ENCODE results near the gene SPEM2. TPM values are rescaled to one million over a fixed set of nuclear protein-coding genes. Genes with fewer than 3 reads are reported as not detected.
"Not testable (repeated sequence)": the region's sequence is repeated elsewhere in the genome, so short reads cannot be mapped to it uniquely, and the experiment has no call there.

The SPEM2 gene
- polyA plus RNA-seq, 1 donor, result not detected

GRCh38 chr17:7471729-7472128, 46.3 kb downstream of the SPEM2 start:
- no peak for DNase-seq (ENCODE audit: low read depth)

GRCh38 chr17:7474767-7475166, 49.4 kb downstream of the SPEM2 start:
- DNase-seq (ENCODE audit: low read depth), result not testable (repeated sequence)

- DNase-seq (ENCODE audit: low read depth), result no peak
Measured at GRCh38 chr17:7475764-7476422, 50.5 kb downstream of the SPEM2 start.

- no peak for DNase-seq (ENCODE audit: low read depth)
Measured at GRCh38 chr17:7476494-7476893, 51.1 kb downstream of the SPEM2 start.

GRCh38 chr17:7476951-7477350, 51.5 kb downstream of the SPEM2 start:
- no peak for DNase-seq (ENCODE audit: low read depth)

Other genes starting within 250 kb of the SPEM2 start
- gene ASGR1, start 246.2 kb upstream of the SPEM2 start, polyA plus RNA-seq (ENCODE audit: insufficient read length), result 2.3 TPM
- 18.0 TPM for gene DLG4, start 205.8 kb upstream of the SPEM2 start, polyA plus RNA-seq (ENCODE audit: insufficient read length)
- gene ACADVL, start 205.7 kb upstream of the SPEM2 start, polyA plus RNA-seq (ENCODE audit: insufficient read length), result 243 TPM
- 36.2 TPM for gene DVL2, start 191.1 kb upstream of the SPEM2 start, polyA plus RNA-seq (ENCODE audit: insufficient read length)
- gene PHF23, start 186.2 kb upstream of the SPEM2 start, polyA plus RNA-seq (ENCODE audit: insufficient read length), result 35.7 TPM
- gene GABARAP, start 183.2 kb upstream of the SPEM2 start, polyA plus RNA-seq (ENCODE audit: insufficient read length), result 246 TPM
- 187 TPM for gene CTDNEP1, start 173.9 kb upstream of the SPEM2 start, polyA plus RNA-seq (ENCODE audit: insufficient read length)
- 48.5 TPM for gene ELP5, start 173.4 kb upstream of the SPEM2 start, polyA plus RNA-seq (ENCODE audit: insufficient read length)
- gene CLDN7, start 163.1 kb upstream of the SPEM2 start, polyA plus RNA-seq (ENCODE audit: insufficient read length), result 0.99 TPM
- gene SLC2A4, start 143.9 kb upstream of the SPEM2 start, polyA plus RNA-seq (ENCODE audit: insufficient read length), result 39.2 TPM
- 2.4 TPM for gene YBX2, start 131.0 kb upstream of the SPEM2 start, polyA plus RNA-seq (ENCODE audit: insufficient read length)
- 281 TPM for gene EIF5A, start 118.0 kb upstream of the SPEM2 start, polyA plus RNA-seq (ENCODE audit: insufficient read length)
- 60.5 TPM for gene GPS2, start 110.3 kb upstream of the SPEM2 start, polyA plus RNA-seq (ENCODE audit: insufficient read length)
- gene NEURL4, start 96.3 kb upstream of the SPEM2 start, polyA plus RNA-seq (ENCODE audit: insufficient read length), result 18.7 TPM
- 11.3 TPM for gene ACAP1, start 89.1 kb upstream of the SPEM2 start, polyA plus RNA-seq (ENCODE audit: insufficient read length)
- 6.5 TPM for gene KCTD11, start 73.5 kb upstream of the SPEM2 start, polyA plus RNA-seq (ENCODE audit: insufficient read length)
- gene TMEM95, start 70.5 kb upstream of the SPEM2 start, polyA plus RNA-seq (ENCODE audit: insufficient read length), result not detected
- gene TNK1, start 44.5 kb upstream of the SPEM2 start, polyA plus RNA-seq (ENCODE audit: insufficient read length), result 0.71 TPM
- 27.7 TPM for gene PLSCR3, start 31.1 kb upstream of the SPEM2 start, polyA plus RNA-seq (ENCODE audit: insufficient read length)
- gene TMEM256, start 21.5 kb upstream of the SPEM2 start, polyA plus RNA-seq (ENCODE audit: insufficient read length), result 55.6 TPM
- 24.5 TPM for gene NLGN2, start 17.8 kb upstream of the SPEM2 start, polyA plus RNA-seq (ENCODE audit: insufficient read length)
- not detected for gene SPEM1, start 5.3 kb upstream of the SPEM2 start, polyA plus RNA-seq (ENCODE audit: insufficient read length)
- not detected for gene SPEM3, start 3.2 kb downstream of the SPEM2 start, polyA plus RNA-seq (ENCODE audit: insufficient read length)
- gene TMEM102, start 9.8 kb downstream of the SPEM2 start, polyA plus RNA-seq (ENCODE audit: insufficient read length), result 0.87 TPM
- 1.4 TPM for gene FGF11, start 13.9 kb downstream of the SPEM2 start, polyA plus RNA-seq (ENCODE audit: insufficient read length)
- gene CHRNB1, start 19.4 kb downstream of the SPEM2 start, polyA plus RNA-seq (ENCODE audit: insufficient read length), result 89.3 TPM
- gene ZBTB4, start 54.0 kb downstream of the SPEM2 start, polyA plus RNA-seq (ENCODE audit: insufficient read length), result 25.1 TPM
- 0.15 TPM for gene SLC35G6, start 55.8 kb downstream of the SPEM2 start, polyA plus RNA-seq (ENCODE audit: insufficient read length)
- gene POLR2A, start 58.8 kb downstream of the SPEM2 start, polyA plus RNA-seq (ENCODE audit: insufficient read length), result 53.3 TPM
- 25.8 TPM for gene TNFSF12, start 123.4 kb downstream of the SPEM2 start, polyA plus RNA-seq (ENCODE audit: insufficient read length)
- 2.6 TPM for gene TNFSF13, start 133.1 kb downstream of the SPEM2 start, polyA plus RNA-seq (ENCODE audit: insufficient read length)
- 31.7 TPM for gene SENP3, start 136.3 kb downstream of the SPEM2 start, polyA plus RNA-seq (ENCODE audit: insufficient read length)
- gene CD68, start 154.0 kb downstream of the SPEM2 start, polyA plus RNA-seq (ENCODE audit: insufficient read length), result 25.6 TPM
- gene MPDU1, start 158.2 kb downstream of the SPEM2 start, polyA plus RNA-seq (ENCODE audit: insufficient read length), result 43.1 TPM
- gene SOX15, start 164.5 kb downstream of the SPEM2 start, polyA plus RNA-seq (ENCODE audit: insufficient read length), result 1.7 TPM
- 38.5 TPM for gene FXR2, start 189.3 kb downstream of the SPEM2 start, polyA plus RNA-seq (ENCODE audit: insufficient read length)
- gene SAT2, start 202.2 kb downstream of the SPEM2 start, polyA plus RNA-seq (ENCODE audit: insufficient read length), result 61.7 TPM
- 0.51 TPM for gene SHBG, start 204.5 kb downstream of the SPEM2 start, polyA plus RNA-seq (ENCODE audit: insufficient read length)
- gene ATP1B2, start 225.3 kb downstream of the SPEM2 start, polyA plus RNA-seq (ENCODE audit: insufficient read length), result 33.9 TPM